HG02943 (cell line): ENCODE data around the gene TRIM69.

ENCODE experiments used
- ATAC-seq: cut with Tn5 transposase; IDR thresholded peaks from one replicate; pipeline ENCODE4 v1.9.1; 2021; ENCODE audit warnings: mild to moderate bottlenecking, low read depth, moderate library complexity; ENCODE audit not compliant: unreplicated experiment

The TRIM69 gene

GRCh38 chr15:44801364-44801763 lies 65.0 kb downstream of the TRIM69 start:
- ATAC-seq, result no peak

GRCh38 chr15:44801797-44802196 lies 65.5 kb downstream of the TRIM69 start:
- ATAC-seq, result no peak

- ATAC-seq, result no peak
Measured at GRCh38 chr15:44802336-44802735, 66.0 kb downstream of the TRIM69 start.

GRCh38 chr15:44804298-44805046 lies 68.1 kb downstream of the TRIM69 start:
- ATAC-seq, result no peak

GRCh38 chr15:44808557-44808956 lies 72.2 kb downstream of the TRIM69 start:
- no peak for ATAC-seq

GRCh38 chr15:44810237-44810636 lies 73.9 kb downstream of the TRIM69 start:
- ATAC-seq, result no peak

- no peak for ATAC-seq
Measured at GRCh38 chr15:44811337-44811736, 75.0 kb downstream of the TRIM69 start.

- no peak for ATAC-seq
Measured at GRCh38 chr15:44812029-44812517, 75.7 kb downstream of the TRIM69 start.

GRCh38 chr15:44813231-44813630 lies 76.9 kb downstream of the TRIM69 start:
- no peak for ATAC-seq
